Ectodermal cell (in vitro differentiated cells): ENCODE data around the gene THSD4.
"Not testable (repeated sequence)": the region's sequence is repeated elsewhere in the genome, so short reads cannot be mapped to it uniquely, and the experiment has no call there.

ENCODE experiments used
- H3K27ac ChIP-seq: 2 replicates; pipeline ENCODE4 v1.7.0; 2013; ENCODE audit warnings: mild to moderate bottlenecking, low read depth, low read length; ENCODE audit not compliant: insufficient read depth, poor library complexity, severe bottlenecking
- H3K27me3 ChIP-seq: 2 replicates; pipeline ENCODE4 v1.7.0; 2013; ENCODE audit warnings: mild to moderate bottlenecking, low read length; ENCODE audit not compliant: insufficient read depth, control insufficient read depth, poor library complexity, severe bottlenecking
- H3K36me3 ChIP-seq: one replicate; pipeline ENCODE4 v1.7.0; 2013; ENCODE audit warnings: low read length; ENCODE audit not compliant: control insufficient read depth, insufficient read depth
- H3K4me1 ChIP-seq: one replicate; pipeline ENCODE4 v1.7.0; 2013; ENCODE audit warnings: low read length; ENCODE audit not compliant: control insufficient read depth, insufficient read depth
- H3K4me3 ChIP-seq: 2 replicates; pipeline ENCODE4 v1.7.0; 2013; ENCODE audit warnings: low read depth, low read length, control low read depth; ENCODE audit not compliant: insufficient read depth
- H3K9me3 ChIP-seq: 2 replicates; pipeline ENCODE4 v1.7.0; 2013; ENCODE audit warnings: mild to moderate bottlenecking, low read length, moderate library complexity; ENCODE audit not compliant: control insufficient read depth
- WGBS, 2 experiments: methylation state at CpG; one replicate each; pipeline ENCODE4 v1.1.7; 2013; ENCODE audit warnings: missing lambda C conversion rate in 2 of 2; 5-methylcytosine and 5-hydroxymethylcytosine counted together

Gene THSD4

GRCh38 chr15:71314956-71315537 is 199.8 kb downstream of the THSD4 start:
- Histone ChIP-seq H3K9me3 (no peaks in the 10 kb centered on the region), H3K4me3 (no peak overlapping the region), H3K27me3 (no peaks in the 10 kb centered on the region), H3K36me3 (no peaks in the 10 kb centered on the region), H3K4me1 (peaks cover 34% of the 10 kb centered on the region), H3K27ac (no peak overlapping the region)
- 64 to 76% methylated on average over 2 of the region's 2 CpGs for WGBS, 2 experiments

DNA sequence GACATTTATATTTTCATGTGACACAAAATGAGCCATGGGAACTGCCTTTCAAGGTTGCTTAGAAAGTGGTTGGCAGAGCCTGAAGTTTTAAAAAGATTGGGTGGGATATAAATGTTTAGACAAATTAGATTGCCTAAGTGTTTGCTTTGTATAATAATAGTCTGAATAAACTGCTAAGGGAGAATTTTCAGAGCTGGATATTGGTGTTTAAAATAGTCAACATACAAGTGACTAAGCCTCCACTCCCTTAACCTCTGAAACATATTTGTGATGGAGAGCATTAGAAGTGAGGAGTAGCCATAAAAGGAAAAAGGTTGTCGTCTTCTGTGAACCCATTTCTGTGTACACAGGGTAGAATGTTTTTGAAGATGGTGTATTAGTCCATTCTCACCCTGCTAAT is 201.6 kb downstream of the THSD4 start:
- H3K27ac ChIP-seq = no peak overlapping the region

GRCh38 chr15:71319424-71319823 is 204.2 kb downstream of the THSD4 start:
- not testable (repeated sequence) for H3K4me3 ChIP-seq, H3K36me3 ChIP-seq, H3K9me3 ChIP-seq, H3K27ac ChIP-seq, H3K27me3 ChIP-seq
- WGBS, 2 experiments = 90 to 92% methylated on average over 3 of the region's 3 CpGs
- H3K4me1 ChIP-seq = peaks cover 10% of the 10 kb centered on the region

More for the DNA sequence above, 201.6 kb downstream of the THSD4 start:
- no peaks in the 10 kb centered on the region for H3K36me3 ChIP-seq
- H3K4me1 ChIP-seq = peaks cover 24% of the 10 kb centered on the region
- H3K27me3 ChIP-seq = no peaks in the 10 kb centered on the region
- WGBS, 2 experiments = 100% methylated on average over 1 of the region's 1 CpG
- H3K9me3 ChIP-seq = no peaks in the 10 kb centered on the region
- no peak overlapping the region for H3K4me3 ChIP-seq

DNA sequence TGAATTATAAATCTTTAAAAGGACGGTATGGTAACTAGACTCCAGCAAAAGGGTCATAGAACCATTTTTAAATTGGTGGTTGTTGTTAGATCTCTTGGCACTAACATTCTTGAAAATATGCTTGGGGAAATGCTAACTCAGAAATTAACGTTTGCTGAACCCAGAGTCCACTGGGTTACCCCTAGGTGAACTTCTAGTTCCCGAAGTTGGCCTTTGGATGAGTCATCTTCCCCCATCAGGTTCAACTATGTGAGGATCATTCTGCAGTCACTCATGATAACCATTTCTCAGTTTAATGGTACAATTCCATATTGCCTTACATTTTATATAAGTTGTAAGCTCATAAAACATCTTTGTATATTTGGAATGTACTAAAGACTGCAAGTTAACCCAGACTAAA is 204.7 kb downstream of the THSD4 start:
- Histone ChIP-seq H3K9me3 (no peaks in the 10 kb centered on the region), H3K36me3 (no peaks in the 10 kb centered on the region), H3K4me3 (no peak overlapping the region), H3K4me1 (peaks cover 5% of the 10 kb centered on the region), H3K27ac (no peak overlapping the region), H3K27me3 (no peaks in the 10 kb centered on the region)
- WGBS, 2 experiments = 96 to 97% methylated on average over 3 of the region's 3 CpGs

DNA sequence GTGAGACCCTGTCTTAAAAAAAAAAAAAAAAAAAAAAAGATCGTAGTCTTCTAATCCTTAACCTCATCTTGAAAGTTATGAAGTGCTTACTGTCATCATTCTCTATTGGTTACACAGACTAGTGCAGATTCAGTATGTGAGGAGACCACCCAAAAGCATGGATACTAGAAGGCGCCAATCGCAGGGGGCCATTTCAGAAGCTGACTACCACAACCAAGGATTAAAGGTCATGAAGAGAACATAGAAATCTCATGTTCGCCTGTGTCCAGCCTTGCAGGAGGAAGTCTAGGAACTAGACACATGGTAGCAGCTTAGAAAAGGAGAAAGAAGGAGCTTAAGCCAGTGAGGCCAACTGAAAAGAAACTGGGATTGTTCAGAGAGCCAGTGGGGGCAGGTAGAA is 207.8 kb downstream of the THSD4 start:
- Histone ChIP-seq H3K27me3 (no peaks in the 10 kb centered on the region), H3K36me3 (no peaks in the 10 kb centered on the region), H3K4me1 (no peaks in the 10 kb centered on the region), H3K27ac (no peak overlapping the region), H3K9me3 (no peaks in the 10 kb centered on the region), H3K4me3 (no peak overlapping the region)
- 97 to 98% methylated on average over 3 to 4 of the region's 4 CpGs for WGBS, 2 experiments

DNA sequence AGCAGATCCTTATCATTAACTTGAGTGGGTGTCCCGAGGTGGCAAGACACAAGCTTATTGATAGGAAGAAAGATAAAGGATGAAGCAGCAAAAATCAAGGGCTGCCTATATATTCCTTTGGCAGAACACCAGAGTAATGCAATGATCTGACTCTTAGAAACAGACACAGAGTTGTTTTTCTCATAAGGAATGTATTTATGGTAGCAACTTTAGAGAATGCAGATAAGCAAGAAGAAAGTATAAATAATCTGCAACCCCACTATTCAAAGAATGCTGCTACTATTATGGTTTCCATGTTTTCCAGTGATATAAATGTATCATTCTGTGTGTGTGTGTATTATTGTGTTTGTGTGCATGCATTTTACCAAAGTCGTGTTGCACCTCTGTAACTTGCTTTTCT is 208.3 kb downstream of the THSD4 start:
- Histone ChIP-seq H3K9me3 (no peaks in the 10 kb centered on the region), H3K27ac (no peak overlapping the region), H3K4me3 (no peak overlapping the region), H3K36me3 (no peaks in the 10 kb centered on the region), H3K4me1 (no peaks in the 10 kb centered on the region), H3K27me3 (no peaks in the 10 kb centered on the region)
- WGBS, 2 experiments = 89 to 95% methylated on average over 2 of the region's 2 CpGs

DNA sequence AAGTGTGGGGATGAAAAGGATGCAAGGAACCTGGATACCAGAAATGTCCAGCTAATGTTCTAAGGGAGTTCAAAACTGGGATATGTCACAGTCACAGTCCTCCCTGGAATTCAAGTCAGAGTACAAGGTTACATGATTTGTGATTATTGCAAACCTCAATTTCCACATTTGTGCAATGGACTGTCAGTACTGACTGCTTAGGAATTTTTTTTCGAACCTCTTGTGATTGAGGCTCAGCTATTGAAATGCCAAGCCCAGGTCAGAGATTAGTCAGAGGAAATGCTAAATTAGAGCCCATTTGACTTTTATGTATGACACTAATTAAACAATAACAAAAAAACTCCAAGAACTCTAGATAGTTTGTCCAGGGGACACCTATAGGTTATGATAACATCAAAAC is 210.2 kb downstream of the THSD4 start:
- 94 to 100% methylated on average over 1 of the region's 1 CpG for WGBS, 2 experiments
- Histone ChIP-seq H3K4me1 (no peaks in the 10 kb centered on the region), H3K27ac (no peak overlapping the region), H3K36me3 (no peaks in the 10 kb centered on the region), H3K9me3 (no peaks in the 10 kb centered on the region), H3K27me3 (no peaks in the 10 kb centered on the region), H3K4me3 (no peak overlapping the region)

DNA sequence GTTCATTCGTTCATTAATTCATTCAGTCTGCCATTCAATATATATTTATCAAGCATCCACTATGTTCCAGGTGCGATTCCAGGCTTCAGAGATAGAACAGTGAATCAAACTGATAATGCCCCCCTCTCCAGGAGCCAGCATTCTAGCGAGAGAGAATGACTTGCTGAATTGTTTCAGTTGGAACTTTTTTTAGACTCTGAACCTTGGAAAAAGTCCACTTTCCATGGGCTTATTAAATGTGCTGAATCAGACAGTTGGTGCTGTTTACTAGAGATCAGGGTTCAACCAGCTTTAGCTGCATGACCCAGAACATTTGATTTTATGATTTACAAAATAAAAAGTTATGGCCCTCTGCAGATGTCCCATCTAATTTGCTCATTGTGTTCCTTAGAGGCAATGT is 213.2 kb downstream of the THSD4 start:
- H3K36me3 ChIP-seq = no peaks in the 10 kb centered on the region
- H3K27me3 ChIP-seq = no peaks in the 10 kb centered on the region
- no peak overlapping the region for H3K27ac ChIP-seq
- H3K4me3 ChIP-seq = no peak overlapping the region
- H3K4me1 ChIP-seq = no peaks in the 10 kb centered on the region
- 91% methylated on average over 3 of the region's 3 CpGs for WGBS, 2 experiments
- H3K9me3 ChIP-seq = no peaks in the 10 kb centered on the region

DNA sequence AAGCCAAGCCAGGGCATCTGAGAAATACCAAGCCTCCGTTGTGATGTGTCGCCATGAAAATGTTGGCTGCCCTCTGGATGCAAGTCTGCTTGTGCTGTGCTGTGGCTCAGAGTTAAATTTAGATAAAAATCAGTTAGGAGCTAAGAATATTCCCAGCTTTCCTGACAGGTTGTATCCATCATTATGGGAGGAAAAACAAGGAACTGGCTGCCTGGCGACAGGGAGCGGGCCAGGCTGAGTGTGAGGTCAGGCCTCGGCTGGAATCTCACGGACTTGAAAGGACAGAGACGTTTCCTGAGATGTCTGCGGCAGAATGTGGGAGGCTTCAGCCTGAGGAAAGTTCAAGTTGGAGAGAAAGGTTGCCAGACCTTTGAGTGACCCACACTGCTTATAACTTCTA is 213.8 kb downstream of the THSD4 start:
- H3K27me3 ChIP-seq = no peaks in the 10 kb centered on the region
- H3K36me3 ChIP-seq = no peaks in the 10 kb centered on the region
- WGBS, 2 experiments = 91 to 95% methylated on average over 8 of the region's 8 CpGs
- no peak overlapping the region for H3K27ac ChIP-seq
- no peaks in the 10 kb centered on the region for H3K4me1 ChIP-seq
- H3K4me3 ChIP-seq = no peak overlapping the region
- H3K9me3 ChIP-seq = no peaks in the 10 kb centered on the region

GRCh38 chr15:71329497-71330260 is 214.4 kb downstream of the THSD4 start:
- Histone ChIP-seq H3K36me3 (no peaks in the 10 kb centered on the region), H3K4me1 (no peaks in the 10 kb centered on the region), H3K4me3 (no peak overlapping the region), H3K9me3 (no peaks in the 10 kb centered on the region), H3K27me3 (no peaks in the 10 kb centered on the region), H3K27ac (no peak overlapping the region)
- WGBS, 2 experiments = 86 to 89% methylated on average over 14 of the region's 14 CpGs
